GM18951 (cell line): ENCODE measurements around the gene AGXT.
"Not testable (repeated sequence)": the region's sequence is repeated elsewhere in the genome, so short reads cannot be mapped to it uniquely, and the experiment has no call there.

Experiments used
- POLR2A ChIP-seq: IDR thresholded peaks from 4 replicates; pipeline ENCODE4 v1.6.1; 2011; ENCODE audit warnings: mild to moderate bottlenecking; ENCODE audit not compliant: insufficient read length, insufficient read depth; ENCODE audit errors: extremely low read depth
- in situ Hi-C: fragments of 300-500 bp; cut with MboI; formaldehyde crosslinking; loops from one replicate; pipeline ENCODE4 v1.12.0; 2022; ENCODE audit warnings: low sequenced_read_pairs, mixed read lengths, inconsistent platforms; ENCODE audit not compliant: unreplicated experiment

AGXT gene

DNA sequence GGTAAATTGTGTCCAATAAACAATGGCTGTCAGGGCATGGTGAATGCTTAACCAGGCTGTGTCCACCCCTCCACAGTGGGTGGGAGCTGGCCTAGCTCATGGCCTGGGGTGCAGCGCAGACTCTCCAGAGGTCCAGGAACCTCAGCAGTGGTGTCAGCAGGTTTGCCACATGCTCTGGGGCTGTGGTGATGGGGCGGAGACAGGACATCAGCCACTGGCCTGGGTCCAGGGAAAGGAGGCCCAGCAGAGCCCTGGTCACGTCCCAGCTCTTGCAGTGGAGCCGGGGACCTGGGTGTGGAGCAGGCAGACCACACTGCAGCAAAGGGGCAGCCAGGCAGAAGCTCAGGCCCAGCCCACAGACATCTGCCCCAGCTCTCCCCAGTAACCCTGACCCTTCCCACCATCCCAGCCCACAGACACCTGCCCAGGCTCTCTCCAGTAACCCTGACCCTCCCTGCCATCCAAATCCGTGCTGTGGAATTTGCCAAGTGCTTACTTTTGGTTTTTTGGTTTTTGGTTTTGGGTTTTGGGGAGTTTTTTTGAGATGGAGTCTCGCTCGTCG lies 34.8 kb upstream of the AGXT start:
- in situ Hi-C loops: no loop called here
- no peak for TF ChIP-seq POLR2A

DNA sequence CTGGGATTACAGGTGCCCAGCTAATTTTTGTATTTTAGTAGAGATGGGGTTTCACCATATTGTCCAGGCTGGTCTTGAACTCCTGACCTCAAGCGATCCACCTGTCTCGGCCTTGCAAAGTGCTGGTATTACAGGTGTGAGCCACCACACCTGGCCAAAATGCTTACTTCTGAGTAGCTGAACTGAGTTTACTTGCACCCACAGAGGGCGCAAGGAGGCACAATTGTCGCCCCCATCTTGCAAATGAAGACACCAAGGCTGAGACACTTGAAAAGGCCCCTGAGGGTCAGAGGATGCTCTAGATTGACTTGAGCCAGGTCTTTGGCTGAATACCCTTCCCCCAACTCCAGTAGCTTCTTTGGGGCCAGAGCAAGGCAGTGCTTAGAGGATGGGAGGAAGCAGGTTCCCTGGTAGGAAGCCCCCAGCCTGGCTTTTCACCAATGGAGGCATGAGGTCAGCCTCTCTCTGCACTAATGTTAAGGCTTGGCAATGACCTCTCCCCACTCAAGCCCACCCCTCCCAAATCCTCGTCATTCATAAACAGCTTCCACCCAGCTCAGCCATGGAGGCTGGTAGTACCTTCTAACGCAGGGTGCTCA lies 34.1 kb upstream of the AGXT start:
- in situ Hi-C loops: no loop called here
- TF ChIP-seq POLR2A: no peak

DNA sequence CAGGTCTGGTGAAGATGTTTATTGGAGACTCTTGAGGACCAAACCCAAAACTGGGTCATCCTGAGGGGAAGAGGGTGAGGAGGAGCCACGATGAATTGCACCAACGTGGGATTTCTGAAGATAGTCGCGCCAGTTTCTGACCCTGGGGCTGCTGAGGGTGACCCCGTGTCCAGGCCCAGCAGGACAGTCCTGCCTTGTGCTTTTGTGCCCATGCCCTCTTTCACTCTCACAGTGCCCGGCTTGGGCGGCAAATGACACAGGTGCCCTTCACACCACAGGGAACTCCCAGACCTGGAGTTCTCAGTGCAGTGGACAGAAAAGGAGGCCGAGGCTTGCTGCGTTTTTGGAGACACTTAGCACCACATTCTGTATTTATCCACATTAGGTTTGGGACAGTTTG lies 33.1 kb upstream of the AGXT start:
- no peak for TF ChIP-seq POLR2A
- in situ Hi-C loops: no loop called here

DNA sequence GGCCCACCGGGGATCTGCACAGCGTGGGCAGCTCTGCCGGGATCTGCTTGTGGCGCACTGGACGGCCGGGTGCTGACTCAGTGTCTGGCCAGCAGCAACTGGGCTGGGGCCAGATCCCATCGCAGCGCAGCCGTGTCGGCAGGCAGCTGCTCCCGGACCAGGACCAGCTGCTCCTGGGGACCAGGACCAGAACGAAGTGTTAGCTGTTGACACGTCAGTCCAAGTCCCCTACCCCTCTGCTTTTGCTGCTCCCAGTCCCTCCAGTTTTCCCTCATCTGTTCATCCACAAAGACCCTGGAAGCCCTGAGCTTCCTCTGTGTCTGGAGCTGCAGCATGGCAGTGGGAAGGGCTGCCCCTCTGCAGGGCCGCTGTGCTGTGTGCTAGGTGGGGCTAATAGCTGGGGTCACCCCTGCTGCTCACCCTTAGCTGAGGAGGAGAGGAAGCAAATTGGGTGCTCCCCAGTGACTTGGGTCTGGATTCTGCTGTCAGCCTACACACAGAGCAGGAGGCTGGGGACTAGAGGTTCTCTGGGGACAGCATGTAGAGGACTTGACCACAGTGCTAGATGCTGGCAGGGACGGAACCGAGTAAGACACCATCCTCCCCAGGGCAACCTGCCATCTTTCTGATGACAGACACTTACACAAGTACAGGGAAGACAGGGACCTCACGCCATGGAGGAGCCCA lies 31.7 kb upstream of the AGXT start:
- TF ChIP-seq POLR2A: no peak
- in situ Hi-C loops: no loop called here

DNA sequence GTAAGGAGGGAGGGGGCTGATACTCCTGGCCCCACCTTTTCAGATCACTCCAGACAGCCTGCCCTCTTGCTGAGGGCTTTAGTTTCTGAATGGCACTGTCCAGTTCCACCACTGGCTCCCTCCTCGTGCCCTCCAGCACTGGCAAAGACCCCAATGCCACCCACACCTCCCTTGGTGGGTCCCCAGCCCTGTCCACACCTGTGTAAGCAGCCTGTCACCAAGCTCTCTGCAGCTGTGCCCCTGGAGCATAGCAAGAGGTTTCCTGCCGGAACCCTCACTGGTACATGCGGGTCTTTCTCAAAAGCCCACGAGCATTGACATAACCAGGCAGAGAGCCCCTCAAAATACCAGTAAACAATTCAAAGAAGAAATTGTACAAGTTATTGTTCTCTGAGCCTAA lies 31.0 kb upstream of the AGXT start:
- TF ChIP-seq POLR2A: no peak
- in situ Hi-C loops: no loop called here

DNA sequence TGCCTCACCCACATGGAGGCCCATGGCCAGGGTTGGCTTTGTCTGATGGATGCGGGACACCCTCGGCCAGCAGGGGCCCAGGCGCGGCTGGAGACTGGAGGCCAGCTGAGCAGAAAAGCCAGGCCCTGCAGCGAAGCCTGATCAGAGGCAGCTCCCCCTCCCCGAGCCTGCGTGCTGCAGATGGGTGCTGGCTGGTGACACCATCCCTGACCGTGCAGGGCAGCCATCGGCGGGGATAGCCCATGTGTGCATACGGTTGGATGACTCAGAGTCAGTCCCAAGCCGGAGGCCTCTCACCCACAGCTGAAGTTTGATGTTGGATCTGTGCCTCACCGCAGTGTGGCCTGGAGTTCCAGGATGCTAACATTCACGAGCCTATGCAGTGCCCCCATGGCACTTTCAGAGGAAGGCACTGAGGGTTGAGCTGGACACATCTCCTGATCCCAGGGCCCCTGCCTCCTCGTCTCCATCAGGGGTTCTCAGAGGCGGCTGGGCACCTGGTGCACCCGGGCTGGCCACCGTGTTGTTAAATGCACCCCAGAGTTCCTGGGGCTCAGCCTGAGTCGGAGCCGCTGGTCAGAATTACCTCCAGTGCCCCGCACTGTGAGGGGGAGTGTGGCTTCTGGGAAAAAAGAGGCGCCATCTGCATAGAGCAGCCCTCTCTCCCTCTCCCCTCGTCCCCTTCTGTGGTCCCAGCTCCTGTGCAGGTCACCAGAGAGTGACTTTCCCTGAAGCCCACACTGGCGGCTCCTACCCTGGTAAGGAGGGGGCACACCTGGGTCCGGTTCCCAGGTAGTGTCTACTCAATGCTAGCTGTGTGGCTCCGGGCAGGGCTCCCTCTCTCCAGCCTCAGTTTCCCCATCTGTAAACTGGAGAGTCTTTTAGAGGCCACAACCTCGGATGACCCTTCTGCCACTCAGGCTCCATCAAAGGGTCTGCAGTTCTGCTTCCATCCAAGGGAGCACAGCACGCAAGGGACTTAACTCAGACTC lies 29.2 kb upstream of the AGXT start:
- in situ Hi-C loops: no loop called here

DNA sequence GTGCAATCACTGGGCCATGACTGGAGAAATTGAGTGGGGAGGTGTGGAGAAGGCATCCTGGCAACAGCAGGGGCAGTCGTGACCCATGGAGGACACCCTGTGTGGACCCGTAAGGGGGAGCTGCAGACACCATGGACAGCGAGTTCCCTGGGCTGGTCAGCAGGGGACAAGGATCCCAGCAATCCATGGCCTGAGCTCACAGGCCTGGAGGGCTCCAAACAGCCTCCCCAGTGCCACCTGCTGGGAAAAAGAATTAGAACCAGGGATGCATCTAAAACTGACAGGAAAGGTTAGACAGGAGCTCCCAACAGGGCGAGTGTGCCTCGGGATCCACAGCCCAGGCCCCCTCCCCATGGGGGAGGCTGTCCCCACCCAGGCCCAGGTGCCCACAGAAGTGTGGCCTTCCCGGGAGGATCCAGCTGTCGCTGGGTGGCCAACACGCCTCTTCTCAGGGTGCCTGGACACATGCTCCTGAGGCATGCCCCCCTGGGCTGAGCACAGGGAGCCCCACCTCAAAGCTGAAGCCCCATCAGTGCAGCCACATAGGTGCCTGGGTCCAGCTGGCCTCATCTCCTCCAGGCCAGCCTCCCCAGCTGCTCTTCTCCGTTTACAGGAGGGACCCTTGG lies 28.1 kb upstream of the AGXT start:
- TF ChIP-seq POLR2A: no peak
- in situ Hi-C loops: no loop called here

More for the DNA sequence above, 29.2 kb upstream of the AGXT start:
- no peak for TF ChIP-seq POLR2A

DNA sequence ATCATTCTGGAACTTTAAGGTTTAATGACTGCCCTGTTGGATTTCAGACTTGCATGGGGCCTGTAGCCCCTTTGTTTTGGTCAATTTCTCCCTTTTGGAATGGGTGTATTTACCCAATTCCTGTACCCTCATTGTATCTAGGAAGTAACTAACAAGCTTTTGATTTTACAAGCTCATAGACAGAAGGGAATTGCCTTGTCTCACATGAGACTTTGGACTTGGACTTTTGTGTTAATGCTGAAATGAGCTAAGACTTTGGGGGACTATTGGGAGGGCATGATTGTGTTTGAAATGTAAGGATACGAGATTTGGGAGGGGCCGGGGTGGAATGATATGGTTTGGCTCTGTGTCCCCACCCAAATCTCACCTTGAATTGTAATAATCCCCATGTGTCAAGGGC lies 22.3 kb upstream of the AGXT start:
- in situ Hi-C loops: not testable (repeated sequence)

DNA sequence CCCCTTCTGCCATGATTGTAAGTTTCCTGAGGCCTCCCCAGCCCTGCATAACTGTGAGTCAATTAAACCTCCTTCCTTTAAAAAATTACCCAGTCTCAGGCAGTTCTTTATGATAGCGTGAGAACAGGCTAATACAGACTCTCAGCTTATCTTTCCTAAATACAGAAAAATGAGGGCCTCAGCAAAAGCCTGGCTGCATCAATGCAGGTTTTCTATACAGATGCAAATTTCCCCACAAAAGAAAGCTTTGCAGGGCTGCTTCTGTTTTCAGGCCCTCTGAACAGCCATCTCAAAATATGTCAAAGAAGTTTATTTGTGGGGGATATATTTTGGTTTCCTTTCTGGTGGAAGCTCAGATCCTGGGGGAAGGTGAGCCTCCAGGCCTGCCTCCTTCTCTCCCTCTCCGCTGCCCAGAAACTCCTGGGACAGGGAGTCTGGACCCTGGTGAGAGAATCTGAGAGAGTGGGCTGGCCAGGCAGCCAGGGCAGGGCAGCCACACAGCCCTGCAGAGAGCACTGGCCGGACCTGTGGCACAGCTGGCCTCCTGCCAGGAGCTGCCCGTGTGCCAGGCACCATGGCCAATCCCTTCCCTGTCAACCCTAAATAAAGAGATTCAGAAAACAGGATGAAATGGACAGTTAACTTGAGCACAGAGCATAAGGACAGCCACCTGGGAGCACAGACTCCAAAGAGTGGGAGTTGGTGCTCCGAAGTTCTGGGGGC lies 21.6 kb upstream of the AGXT start:
- no peak for TF ChIP-seq POLR2A
- in situ Hi-C loops: no loop called here

DNA sequence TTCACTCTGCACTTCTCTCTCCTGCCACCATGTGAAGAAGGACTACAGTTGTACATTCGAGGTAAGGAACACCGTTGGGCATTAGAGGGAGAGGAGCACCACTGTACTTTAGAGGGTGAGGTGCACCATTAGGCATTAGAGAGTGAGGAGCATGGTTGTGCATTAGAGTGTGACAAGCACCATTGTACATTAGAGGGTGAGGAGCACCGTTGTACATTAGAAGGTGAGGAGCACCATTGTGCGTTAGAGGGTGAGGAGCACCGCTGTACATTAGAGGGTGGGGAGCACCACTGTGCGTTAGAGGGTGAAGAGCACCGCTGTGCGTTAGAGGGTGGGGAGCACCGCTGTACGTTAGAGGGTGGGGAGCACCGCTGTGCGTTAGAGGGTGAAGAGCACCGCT lies 20.8 kb upstream of the AGXT start:
- in situ Hi-C loops: no loop called here
- no peak for TF ChIP-seq POLR2A

DNA sequence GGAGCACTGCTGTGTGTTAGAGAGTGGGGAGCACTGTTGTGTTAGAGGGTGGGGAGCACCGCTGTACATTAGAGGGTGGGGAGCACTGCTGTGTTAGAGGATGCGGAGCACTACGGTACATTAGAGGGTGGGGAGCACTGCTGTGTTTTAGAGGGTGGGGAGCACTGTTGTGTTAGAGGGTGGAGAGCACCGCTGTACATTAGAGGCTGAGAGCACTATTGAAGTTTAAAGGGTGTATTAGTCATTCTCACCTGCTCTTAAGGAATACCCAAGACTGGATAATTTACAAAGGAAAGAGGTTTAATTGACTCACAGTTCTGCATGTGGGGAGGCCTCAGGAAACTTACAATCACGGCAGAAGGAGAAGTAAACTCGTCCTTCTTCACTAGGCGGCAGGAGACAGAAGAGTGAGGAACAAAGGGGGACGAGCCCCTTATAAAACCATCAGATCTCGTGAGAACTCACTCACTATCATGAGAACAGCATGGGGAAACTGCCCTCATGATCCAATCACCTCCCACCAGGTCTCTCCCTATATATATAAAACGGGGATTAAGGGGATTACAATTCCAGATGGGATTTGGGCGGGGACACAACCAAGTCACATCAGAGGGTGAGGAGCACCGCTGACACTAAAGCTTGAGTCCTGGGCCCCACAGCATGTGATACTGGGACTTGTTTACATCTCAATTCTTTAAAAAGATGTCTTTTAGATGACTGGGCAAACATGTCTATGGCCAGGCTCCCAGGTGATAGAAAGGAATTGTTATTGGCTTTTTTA lies 19.5 kb upstream of the AGXT start:
- no peak for TF ChIP-seq POLR2A
- in situ Hi-C loops: no loop called here

DNA sequence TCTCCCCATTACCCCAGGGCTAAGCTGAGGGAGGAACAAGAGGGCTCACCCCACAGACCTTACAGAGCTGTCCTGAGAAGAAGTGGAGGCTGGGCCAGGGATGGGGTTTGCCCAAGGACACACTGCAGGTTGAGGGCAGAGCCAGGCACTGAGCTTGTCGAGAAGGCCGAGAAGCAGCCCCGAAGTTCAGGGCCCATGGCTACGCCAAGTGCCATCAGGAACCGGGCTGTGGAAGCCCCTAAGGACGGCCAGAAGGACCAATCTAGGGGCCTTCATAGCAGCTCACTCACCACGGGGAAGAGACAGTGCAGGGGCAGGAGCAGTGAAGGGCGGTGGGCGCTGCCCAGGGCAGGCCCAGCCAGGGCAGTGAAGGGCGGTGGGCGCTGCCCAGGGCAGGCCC lies 18.6 kb upstream of the AGXT start:
- in situ Hi-C loops: no loop called here
- TF ChIP-seq POLR2A: no peak
